Stimulated activated CD8-positive, alpha-beta memory T cell treated with anti-CD3 and anti-CD28 coated beads, Interleukin-2, amount 100 ng/mL, for 1 hour (primary cell): ENCODE results near the gene SLC25A44.
"Not testable (repeated sequence)": the region's sequence is repeated elsewhere in the genome, so short reads cannot be mapped to it uniquely, and the experiment has no call there.

Experiments
- DNase-seq, 2 donors: peaks; one replicate each; pipeline ENCODE4 v3.0.0-alpha.2; 2020; ENCODE audit warnings: low read depth in 2 of 2

Gene SLC25A44

GRCh38 chr1:156163712-156164111 is 30.2 kb upstream of the SLC25A44 start:
- DNase-seq: no peak

DNA sequence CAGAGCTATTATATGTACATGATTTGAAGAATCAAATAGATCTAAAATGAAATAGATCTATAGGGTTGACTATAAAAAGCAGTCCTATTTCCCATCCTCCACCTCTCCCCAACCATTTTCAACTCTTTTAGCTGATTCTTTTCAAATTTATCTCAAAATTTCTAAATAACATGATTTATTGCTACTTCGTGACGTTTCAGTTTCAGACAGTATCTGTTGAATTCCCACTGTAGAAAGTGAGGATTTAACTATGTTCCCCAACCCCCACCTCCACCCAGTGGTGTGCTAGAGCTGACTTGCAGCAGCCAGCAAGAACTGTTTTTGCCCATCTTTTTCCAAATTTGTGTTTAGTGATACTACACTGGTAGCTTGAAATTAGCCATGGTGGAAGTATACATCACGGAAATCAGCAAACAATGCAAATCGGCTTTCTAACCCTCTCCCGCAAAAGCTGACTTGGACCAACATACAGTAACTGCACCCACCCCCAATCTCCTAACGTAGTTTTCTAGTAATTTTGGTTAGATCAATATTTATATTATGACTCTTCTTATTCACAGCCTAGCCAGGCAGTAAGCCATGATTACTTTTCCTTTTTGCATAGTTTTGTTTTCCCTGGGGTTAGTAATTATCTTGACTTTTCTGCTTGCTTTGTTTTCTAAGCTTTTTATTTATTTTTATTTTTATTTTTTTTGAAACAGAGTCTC is 29.6 kb upstream of the SLC25A44 start:
- no peak for DNase-seq

- DNase-seq: no peak
Measured at GRCh38 chr1:156165083-156165482, 28.8 kb upstream of the SLC25A44 start.

- no peak for DNase-seq
Measured at GRCh38 chr1:156167536-156167935, 26.4 kb upstream of the SLC25A44 start.

- DNase-seq: no peak
Measured at GRCh38 chr1:156172696-156173470, 21.0 kb upstream of the SLC25A44 start.

GRCh38 chr1:156176610-156177210 is 17.2 kb upstream of the SLC25A44 start:
- no peak for DNase-seq

DNA sequence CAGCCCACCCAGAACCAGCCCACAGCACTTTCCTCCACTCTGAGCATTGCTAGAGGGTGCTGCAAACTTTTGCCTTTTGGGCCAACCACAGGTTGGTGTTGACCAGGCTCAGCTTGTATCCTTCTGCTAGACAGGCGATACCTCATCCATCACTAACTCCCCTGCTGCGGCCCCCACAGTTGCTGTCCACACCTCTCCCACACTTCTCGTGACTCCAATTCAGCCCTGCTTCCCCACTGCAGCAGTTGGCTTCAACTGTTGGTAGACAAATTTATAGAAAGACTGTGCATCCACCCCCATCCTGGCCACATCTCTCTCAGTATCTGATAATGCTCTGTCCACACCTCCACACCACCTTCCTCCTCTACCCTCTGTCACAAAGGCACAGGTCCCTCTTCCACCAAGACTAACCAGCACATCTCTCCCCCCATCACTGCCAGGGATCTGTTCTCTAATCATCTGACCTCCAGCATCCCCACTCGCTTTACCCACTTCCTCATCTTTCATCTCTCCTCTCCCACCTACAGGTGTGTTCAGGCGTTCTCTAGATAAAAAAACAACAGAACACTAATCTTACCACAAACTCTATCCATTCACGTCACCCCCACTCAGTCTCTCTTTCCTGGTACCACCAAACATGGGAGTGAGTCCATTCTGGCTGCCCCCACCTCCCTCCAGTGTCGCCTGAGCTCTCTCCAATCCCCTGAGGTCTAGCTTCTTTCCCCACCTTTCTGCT is 15.8 kb upstream of the SLC25A44 start:
- no peak for DNase-seq

GRCh38 chr1:156180471-156180870 is 13.4 kb upstream of the SLC25A44 start:
- no peak for DNase-seq

- not testable (repeated sequence) for DNase-seq
Measured at GRCh38 chr1:156181391-156181924, 12.4 kb upstream of the SLC25A44 start.

- not testable (repeated sequence) for DNase-seq
Measured at GRCh38 chr1:156182010-156182779, 11.7 kb upstream of the SLC25A44 start.

DNA sequence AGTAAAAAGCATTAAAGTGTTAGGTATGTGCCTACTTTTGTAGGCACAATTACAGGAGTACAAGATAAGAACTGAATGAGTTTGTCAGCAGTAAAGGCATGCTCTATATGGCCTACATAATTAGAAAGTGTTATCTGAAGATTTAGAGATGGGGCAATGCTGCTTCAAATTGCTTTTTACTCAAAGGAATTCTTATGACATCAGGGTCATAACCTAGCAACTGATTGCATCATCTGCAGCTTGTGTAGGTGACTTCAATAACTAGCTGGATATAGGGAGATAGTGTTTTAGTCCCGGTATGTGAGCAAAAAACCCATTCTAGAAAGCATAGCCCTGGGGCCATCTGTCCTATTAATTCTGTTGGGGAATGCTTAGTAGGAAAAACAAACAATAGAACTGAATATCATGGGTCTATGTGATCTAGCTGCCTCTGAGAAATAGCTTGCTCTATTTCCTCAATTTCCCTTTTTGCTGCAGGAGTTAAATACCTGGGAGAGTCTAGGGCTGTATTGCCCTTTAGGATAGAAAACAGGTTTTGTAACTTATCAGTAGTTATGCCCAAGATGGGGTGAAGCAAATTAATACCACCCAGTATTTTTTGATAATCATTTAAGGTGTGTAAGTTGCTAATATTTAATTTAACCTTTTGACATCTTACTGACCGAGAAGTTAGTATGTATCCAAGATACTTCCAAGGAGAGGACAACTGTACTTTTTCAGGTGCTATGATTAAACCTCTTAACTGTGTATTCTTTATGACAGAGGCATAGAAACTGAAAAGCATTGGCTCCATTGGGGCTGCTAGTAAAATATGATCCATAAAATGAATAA is 7.3 kb upstream of the SLC25A44 start:
- DNase-seq: not testable (repeated sequence)

- not testable (repeated sequence) for DNase-seq
Measured at GRCh38 chr1:156190265-156190664, 3.6 kb upstream of the SLC25A44 start.

DNA sequence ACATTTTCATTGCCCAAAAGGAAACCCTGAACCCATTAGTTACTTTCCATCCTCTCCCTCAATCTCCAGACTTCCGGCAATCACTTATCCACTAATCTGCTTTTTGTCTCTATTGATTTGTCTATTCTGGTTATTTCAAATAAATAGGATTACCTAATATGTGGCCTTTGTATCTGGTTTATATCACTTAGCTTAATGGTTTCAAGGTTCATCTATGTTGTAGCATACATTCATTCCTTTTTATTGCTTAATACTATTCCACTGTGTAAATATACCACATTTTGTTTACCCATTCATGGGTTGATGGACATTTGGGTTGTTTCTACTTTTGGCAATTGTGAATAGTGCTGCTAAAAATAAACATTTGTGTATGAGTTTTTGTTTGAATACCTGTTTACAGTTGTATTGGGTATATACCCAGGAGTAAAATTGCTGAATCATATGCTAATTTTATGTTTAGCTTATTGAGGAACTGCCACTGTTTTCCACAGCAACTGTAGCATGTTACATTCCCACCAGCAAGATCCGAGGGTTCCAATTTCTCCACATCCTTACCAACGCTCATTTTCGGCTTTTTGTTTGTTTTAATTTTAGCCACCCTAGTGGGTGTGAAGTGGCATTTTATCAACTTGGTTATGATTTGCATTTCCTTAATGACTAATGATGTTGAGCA is 2.5 kb upstream of the SLC25A44 start:
- no peak for DNase-seq

DNA sequence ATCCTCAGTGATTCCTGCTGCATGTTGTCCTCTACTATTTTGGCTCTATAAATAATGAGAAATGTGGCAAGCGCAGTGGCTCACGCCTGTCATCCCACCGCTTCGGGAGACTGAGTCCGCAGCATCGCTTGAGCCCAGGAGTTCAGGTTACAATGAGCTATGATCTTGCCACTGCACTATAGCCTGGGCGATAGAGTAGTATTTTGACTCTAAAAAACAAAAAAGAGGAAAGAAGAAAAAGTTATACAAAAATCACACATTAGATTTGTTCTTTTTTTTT is 756 bp upstream of the SLC25A44 start:
- DNase-seq: no peak

GRCh38 chr1:156194300-156194652 is 372 bp downstream of the SLC25A44 start:
- no peak for DNase-seq

DNA sequence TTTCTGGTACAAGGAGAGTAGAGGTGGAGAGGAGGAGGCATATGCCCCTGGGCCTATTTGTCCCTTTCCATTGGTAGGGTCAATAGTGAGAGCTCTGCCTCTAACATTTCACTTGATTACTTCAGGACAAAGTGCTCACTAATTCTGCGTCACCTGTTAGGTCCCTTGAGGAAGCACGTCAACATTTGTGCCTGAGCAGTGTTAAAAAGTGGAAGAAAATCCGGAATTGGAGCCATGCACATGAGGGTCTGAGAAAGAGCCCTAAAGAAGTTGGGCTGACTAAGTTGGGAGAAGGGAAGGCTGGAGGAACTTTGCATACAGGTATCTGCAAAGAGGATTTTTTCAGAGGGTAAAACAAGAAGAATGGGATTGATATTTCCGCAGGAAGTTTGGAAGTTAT is 1.9 kb downstream of the SLC25A44 start:
- no peak for DNase-seq

DNA sequence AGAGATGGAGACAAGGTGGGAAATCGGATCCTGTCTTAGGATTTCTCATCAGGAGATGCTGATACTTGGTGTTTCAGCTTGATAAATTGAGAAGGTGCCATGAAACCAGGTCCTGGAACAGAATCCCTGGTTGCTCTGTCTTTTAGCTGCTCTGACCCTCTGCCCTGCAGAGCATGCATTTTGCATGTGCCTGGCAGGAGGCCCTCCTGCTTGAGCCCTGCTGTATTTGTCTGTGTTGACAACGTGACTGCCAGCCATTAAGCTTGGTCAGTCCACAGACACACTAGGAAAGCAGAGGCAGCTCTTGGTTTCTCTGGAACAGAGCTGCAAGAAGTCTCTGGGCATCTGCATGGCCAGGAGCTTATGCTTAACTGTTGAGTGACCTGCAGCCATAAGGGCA is 2.5 kb downstream of the SLC25A44 start:
- DNase-seq: no peak

DNA sequence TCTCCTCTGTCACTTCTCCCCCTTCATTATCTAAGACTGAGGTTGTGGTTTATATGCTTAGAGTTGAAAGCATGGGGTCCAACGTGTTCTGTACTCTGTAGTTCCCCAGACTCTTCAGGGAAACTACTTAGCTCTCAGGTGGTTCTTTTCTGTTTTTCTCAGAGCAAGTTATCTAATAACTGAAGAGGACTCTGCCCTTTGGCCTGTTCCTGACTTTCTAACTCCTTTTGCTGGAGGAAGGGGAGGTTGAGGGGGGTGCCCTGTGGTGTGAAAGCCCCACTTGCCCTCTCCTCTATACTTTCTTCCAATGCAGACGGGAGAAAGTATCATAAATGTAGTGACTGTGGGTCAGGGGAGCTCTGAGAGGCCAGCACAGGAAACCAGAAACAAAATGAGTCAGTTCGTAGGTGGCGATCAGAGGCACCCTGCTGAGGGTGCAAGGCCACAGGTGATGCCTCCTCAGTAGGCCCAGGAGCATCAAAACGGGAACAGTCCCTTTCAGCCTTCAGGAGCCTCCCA is 5.0 kb downstream of the SLC25A44 start:
- no peak for DNase-seq

- no peak for DNase-seq
Measured at GRCh38 chr1:156200044-156200443, 6.1 kb downstream of the SLC25A44 start.

DNA sequence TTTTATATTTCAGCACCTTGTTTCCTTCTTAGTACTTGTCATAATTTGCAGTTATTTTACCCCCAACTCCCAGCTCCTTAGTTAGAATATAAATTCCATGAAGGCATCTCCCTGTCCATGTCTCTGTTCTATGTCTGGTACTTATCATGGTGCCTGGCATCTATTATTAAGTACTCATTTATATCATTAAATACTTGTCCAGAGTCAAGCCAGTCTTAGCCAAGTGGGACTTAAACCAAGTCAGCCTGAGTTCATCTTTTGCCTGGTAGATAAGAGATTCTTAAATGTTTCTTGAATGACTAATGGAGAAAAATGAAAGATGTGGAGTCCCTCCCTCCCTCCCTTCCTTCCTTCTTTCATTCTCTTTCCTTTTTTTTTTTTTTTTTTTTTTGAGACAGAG is 9.4 kb downstream of the SLC25A44 start:
- DNase-seq: no peak
